Measurements from ENCODE around the gene CGB7. TPM values are rescaled to one million over a fixed set of nuclear protein-coding genes. Genes with fewer than 3 reads are reported as not detected.
"Not testable (repeated sequence)": the region's sequence is repeated elsewhere in the genome, so short reads cannot be mapped to it uniquely, and the experiment has no call there.

CGB7 gene
- total RNA-seq, 1 donor, result under 0.01 TPM

- DNase-seq (ENCODE audit: insufficient read length, low spot score, missing footprints), result peak; percentile 0
- not testable (repeated sequence) for H2AFZ ChIP-seq (ENCODE audit: low read length); H3K79me2 ChIP-seq (ENCODE audit: insufficient read depth, low read length); H3K4me3 ChIP-seq (ENCODE audit: insufficient read depth, low read length); H3K9me3 ChIP-seq (ENCODE audit: low read depth, low read length); H3K4me1 ChIP-seq (ENCODE audit: insufficient read depth, low read length); H4K20me1 ChIP-seq (ENCODE audit: insufficient read depth, low read length); H3K27ac ChIP-seq (ENCODE audit: low read depth, low read length); H3K36me3 ChIP-seq (ENCODE audit: insufficient read depth, low read length); H3K27me3 ChIP-seq (ENCODE audit: insufficient read depth, low read length); H3K4me2 ChIP-seq (ENCODE audit: insufficient read depth, low read length)
Measured at GRCh38 chr19:49042666-49043065, 14.9 kb downstream of the CGB7 start.

GRCh38 chr19:49042177-49042576, 15.4 kb downstream of the CGB7 start:
- Histone ChIP-seq H4K20me1 (ENCODE audit: insufficient read depth, low read length) (no peaks in the 10 kb centered on the region), H3K27ac (ENCODE audit: low read depth, low read length) (no peak overlapping the region), H3K79me2 (ENCODE audit: insufficient read depth, low read length) (no peaks in the 10 kb centered on the region), H3K4me3 (ENCODE audit: insufficient read depth, low read length) (no peak overlapping the region), H3K36me3 (ENCODE audit: insufficient read depth, low read length) (no peaks in the 10 kb centered on the region), H3K9me3 (ENCODE audit: low read depth, low read length) (no peaks in the 10 kb centered on the region), H3K4me2 (ENCODE audit: insufficient read depth, low read length) (no peak overlapping the region), H3K27me3 (ENCODE audit: insufficient read depth, low read length) (no peaks in the 10 kb centered on the region), H2AFZ (ENCODE audit: low read length) (no peak overlapping the region), H3K4me1 (ENCODE audit: insufficient read depth, low read length) (peaks cover 4% of the 10 kb centered on the region)
- peak; percentile 87 for DNase-seq (ENCODE audit: insufficient read length, low spot score, missing footprints)
- no peak for TF ChIP-seq CTCF (IDR thresholded peaks at IDR 0.05; ENCODE audit: extremely low read depth, low read depth, low read length)

- not testable (repeated sequence) for H3K79me2 ChIP-seq (ENCODE audit: insufficient read depth, low read length); H3K4me2 ChIP-seq (ENCODE audit: insufficient read depth, low read length); H3K4me3 ChIP-seq (ENCODE audit: insufficient read depth, low read length); H2AFZ ChIP-seq (ENCODE audit: low read length); H3K27me3 ChIP-seq (ENCODE audit: insufficient read depth, low read length); H3K36me3 ChIP-seq (ENCODE audit: insufficient read depth, low read length); H3K27ac ChIP-seq (ENCODE audit: low read depth, low read length); H3K9me3 ChIP-seq (ENCODE audit: low read depth, low read length); H3K4me1 ChIP-seq (ENCODE audit: insufficient read depth, low read length); DNase-seq (ENCODE audit: insufficient read length, low spot score, missing footprints); H4K20me1 ChIP-seq (ENCODE audit: insufficient read depth, low read length)
Measured at GRCh38 chr19:49039736-49040135, 17.8 kb downstream of the CGB7 start.

- H3K9me3 ChIP-seq (ENCODE audit: low read depth, low read length); H3K27ac ChIP-seq (ENCODE audit: low read depth, low read length); H4K20me1 ChIP-seq (ENCODE audit: insufficient read depth, low read length); H3K27me3 ChIP-seq (ENCODE audit: insufficient read depth, low read length); H3K79me2 ChIP-seq (ENCODE audit: insufficient read depth, low read length); H3K36me3 ChIP-seq (ENCODE audit: insufficient read depth, low read length); H2AFZ ChIP-seq (ENCODE audit: low read length); H3K4me3 ChIP-seq (ENCODE audit: insufficient read depth, low read length); H3K4me1 ChIP-seq (ENCODE audit: insufficient read depth, low read length): not testable (repeated sequence)
- H3K4me2 ChIP-seq (ENCODE audit: insufficient read depth, low read length), result peak overlapping the region; percentile 36
- DNase-seq (ENCODE audit: insufficient read length, low spot score, missing footprints), result peak; percentile 91
Measured at GRCh38 chr19:49038557-49039276, 18.8 kb downstream of the CGB7 start.

GRCh38 chr19:49038111-49038510, 19.4 kb downstream of the CGB7 start:
- not testable (repeated sequence) for H3K36me3 ChIP-seq (ENCODE audit: insufficient read depth, low read length); DNase-seq (ENCODE audit: insufficient read length, low spot score, missing footprints); H3K79me2 ChIP-seq (ENCODE audit: insufficient read depth, low read length); H3K4me3 ChIP-seq (ENCODE audit: insufficient read depth, low read length); H3K4me1 ChIP-seq (ENCODE audit: insufficient read depth, low read length); H2AFZ ChIP-seq (ENCODE audit: low read length); H3K27ac ChIP-seq (ENCODE audit: low read depth, low read length); H3K27me3 ChIP-seq (ENCODE audit: insufficient read depth, low read length); H3K4me2 ChIP-seq (ENCODE audit: insufficient read depth, low read length); H3K9me3 ChIP-seq (ENCODE audit: low read depth, low read length); H4K20me1 ChIP-seq (ENCODE audit: insufficient read depth, low read length)

- H2AFZ ChIP-seq (ENCODE audit: low read length); H3K4me3 ChIP-seq (ENCODE audit: insufficient read depth, low read length); H3K27me3 ChIP-seq (ENCODE audit: insufficient read depth, low read length); H3K36me3 ChIP-seq (ENCODE audit: insufficient read depth, low read length); H3K9me3 ChIP-seq (ENCODE audit: low read depth, low read length); H3K4me1 ChIP-seq (ENCODE audit: insufficient read depth, low read length); H3K4me2 ChIP-seq (ENCODE audit: insufficient read depth, low read length); H4K20me1 ChIP-seq (ENCODE audit: insufficient read depth, low read length); H3K27ac ChIP-seq (ENCODE audit: low read depth, low read length); H3K79me2 ChIP-seq (ENCODE audit: insufficient read depth, low read length): not testable (repeated sequence)
- peak; percentile 31 for DNase-seq (ENCODE audit: insufficient read length, low spot score, missing footprints)
- TF ChIP-seq CTCF (IDR thresholded peaks at IDR 0.05; ENCODE audit: extremely low read depth, low read depth, low read length), result peak; percentile 42
Measured at GRCh38 chr19:49036815-49037214, 20.7 kb downstream of the CGB7 start, which contains the start of gene CGB1. Gene CGB1, minus strand, starts transcription at chr19:49036895. Its CDS starts 184 bp downstream, at chr19:49036711.

Measured in osteoblast (primary cell).